ENCODE results near the gene ABCA8.

The ABCA8 gene

DNA sequence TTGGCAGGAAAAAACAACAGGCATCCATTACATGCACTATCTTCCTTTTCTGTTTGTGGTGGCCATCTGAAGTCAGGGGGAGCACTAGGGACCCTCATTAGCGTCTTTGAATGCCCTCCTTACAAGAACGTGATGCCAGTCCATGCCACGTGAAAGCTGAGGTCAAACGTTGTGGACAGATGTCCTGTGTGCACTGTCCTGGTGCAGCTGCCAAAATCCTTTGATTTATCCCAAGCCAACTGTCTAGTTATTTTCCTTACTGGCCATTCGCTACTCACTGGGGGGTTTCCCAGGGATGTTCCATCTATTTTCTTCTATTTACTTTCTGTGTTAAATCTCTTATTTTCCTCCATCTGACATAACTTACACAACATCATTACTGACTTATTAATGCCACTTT is 135.7 kb downstream of the ABCA8 start:
- no peak for DNase-seq (ENCODE audit: low read depth)
- TF ChIP-seq, protein P1, sequence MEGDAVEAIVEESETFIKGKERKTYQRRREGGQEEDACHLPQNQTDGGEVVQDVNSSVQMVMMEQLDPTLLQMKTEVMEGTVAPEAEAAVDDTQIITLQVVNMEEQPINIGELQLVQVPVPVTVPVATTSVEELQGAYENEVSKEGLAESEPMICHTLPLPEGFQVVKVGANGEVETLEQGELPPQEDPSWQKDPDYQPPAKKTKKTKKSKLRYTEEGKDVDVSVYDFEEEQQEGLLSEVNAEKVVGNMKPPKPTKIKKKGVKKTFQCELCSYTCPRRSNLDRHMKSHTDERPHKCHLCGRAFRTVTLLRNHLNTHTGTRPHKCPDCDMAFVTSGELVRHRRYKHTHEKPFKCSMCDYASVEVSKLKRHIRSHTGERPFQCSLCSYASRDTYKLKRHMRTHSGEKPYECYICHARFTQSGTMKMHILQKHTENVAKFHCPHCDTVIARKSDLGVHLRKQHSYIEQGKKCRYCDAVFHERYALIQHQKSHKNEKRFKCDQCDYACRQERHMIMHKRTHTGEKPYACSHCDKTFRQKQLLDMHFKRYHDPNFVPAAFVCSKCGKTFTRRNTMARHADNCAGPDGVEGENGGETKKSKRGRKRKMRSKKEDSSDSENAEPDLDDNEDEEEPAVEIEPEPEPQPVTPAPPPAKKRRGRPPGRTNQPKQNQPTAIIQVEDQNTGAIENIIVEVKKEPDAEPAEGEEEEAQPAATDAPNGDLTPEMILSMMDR (IDR thresholded peaks at IDR 0.05; ENCODE audit: insufficient read depth, low read depth, low read length, missing control alignments) = no peak

More for the DNA sequence above, 135.7 kb downstream of the ABCA8 start:
- no peak overlapping the region for H3K4me3 ChIP-seq (ENCODE audit: low read length)
